ENCODE measurements around the gene KRT76.
"Not testable (repeated sequence)": the region's sequence is repeated elsewhere in the genome, so short reads cannot be mapped to it uniquely, and the experiment has no call there.

KRT76 gene

DNA sequence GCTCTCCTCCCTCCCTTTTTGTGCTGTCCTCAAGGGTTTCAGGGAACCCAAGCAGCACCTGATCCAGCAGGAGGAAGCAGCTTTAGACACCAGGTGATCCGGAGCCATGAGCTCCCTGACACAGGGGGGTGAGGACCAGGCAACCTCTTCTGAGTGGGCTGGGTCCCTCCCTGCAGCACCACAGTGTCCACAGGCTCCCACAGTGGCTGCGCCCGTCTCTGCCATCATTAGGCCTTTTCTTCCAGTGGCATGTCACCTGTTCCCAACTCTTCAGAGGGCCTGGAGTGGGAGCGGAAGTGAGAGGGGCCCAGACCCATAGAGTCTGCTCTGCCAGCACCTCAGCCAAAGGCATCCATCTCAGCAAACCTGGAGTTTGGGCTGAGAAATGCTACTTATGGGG, 421 bp upstream of the KRT76 start:
- no peak for DNase-seq

- DNase-seq, result no peak
Observed at GRCh38 chr12:52776435-52776834, 710 bp downstream of the KRT76 start.

DNA sequence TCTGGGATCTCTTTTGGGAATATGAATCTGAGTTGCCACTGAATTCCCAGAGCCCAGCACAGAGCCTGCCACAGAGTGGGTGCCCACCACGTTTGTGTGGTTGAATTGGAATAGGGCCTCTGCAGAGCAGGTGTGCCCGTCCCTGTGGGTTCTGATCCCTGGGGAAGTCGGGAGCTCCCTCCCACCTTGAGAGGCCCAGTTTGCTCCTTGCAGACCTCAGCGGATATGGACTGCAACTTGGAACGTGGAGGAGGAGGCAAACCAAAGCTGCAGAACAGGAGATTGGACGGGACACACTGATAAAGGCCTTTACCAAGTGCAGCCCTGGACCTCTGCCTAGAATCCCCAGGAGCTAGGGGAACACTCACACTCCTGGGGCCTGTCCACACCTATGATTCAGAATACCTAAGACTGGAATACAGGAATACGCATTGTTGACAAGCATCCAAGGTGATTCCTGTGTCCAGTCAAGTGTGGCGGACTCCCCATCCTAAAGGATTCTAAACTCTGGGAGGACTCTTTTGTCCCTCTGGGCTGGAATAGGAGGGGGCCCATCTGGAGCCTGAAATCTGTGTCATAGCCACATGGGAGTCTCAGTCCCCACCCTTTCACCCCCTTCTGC, 2.4 kb downstream of the KRT76 start:
- DNase-seq, result no peak

DNA sequence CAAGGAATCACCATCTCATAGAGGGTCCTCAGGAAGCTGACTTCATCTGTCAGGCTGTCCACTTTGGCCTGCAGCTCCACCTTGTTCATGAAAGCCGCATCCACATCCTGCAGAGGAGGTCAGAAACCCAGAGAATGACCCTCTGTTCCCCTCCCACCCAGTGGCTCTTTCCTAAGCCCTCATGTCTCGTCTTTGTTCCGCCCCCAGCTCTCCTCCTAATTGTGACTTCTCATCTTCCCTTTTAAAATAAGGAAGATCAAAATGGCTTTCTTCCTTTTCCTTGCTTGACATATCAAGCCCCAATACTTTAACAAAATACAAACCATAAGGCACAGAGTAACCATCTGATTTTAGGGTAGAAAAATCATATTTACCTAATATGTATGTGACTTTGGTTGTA, 4.4 kb downstream of the KRT76 start:
- DNase-seq, result no peak

- DNase-seq, result no peak
Observed at GRCh38 chr12:52772188-52772587, 5.0 kb downstream of the KRT76 start.

- no peak for DNase-seq
Observed at GRCh38 chr12:52771505-52771904, 5.6 kb downstream of the KRT76 start.

GRCh38 chr12:52771088-52771487, 6.1 kb downstream of the KRT76 start:
- DNase-seq, result no peak

DNA sequence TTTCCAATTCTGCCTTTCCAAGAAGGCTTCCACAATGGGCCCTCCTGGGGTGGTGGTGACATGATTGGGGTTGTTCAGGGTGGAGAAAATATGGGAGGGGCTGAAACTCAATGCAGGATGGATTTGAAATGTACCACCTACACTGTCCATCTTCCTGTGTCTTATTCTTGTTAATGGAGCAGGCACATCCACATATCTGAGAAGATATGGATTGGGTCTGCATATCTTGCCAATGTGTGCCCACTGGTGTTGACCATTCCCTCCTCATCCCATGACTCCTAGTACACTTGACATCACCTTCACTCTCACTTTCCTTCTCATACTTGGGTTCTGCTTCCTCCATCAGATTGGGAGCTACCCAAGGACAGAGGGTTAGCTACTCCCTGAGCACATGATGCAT, 7.2 kb downstream of the KRT76 start:
- no peak for DNase-seq

GRCh38 chr12:52769354-52769753, 7.8 kb downstream of the KRT76 start:
- DNase-seq, result no peak

DNA sequence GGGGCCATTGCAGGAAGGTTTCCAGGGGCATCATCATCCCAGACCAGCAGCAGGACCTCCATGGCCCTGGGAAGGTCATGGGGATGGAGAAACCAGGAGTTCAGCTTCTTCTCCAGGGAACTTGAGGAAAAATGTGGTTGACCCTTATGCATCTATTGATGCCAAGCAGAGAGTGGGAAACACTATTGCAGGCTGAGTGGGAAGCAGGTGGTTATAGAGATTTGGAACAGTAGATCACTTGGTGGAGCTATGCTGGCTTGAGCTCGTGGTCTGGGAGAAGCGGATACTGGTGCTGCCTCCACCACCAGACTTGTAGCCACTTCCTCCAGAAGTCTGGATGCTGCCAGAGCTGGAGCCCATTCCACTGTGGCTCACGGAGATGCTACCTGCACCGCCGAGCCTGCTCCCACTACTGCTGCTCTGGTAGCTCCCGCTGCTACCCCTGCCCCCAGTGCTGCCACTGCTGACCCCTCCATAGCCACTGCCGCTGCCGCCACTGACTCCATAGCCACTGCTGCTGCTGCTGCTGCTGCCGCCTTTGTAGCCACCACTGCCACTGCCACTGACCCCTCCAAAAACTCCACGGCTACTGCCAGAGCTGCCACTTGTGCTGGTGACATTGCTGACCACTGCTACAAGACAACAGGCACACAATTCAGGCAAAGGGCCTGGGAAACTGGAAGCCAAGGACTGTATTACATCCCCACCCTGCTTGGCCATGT, 8.5 kb downstream of the KRT76 start:
- no peak for DNase-seq

GRCh38 chr12:52767427-52767826, 9.7 kb downstream of the KRT76 start:
- DNase-seq, result no peak

GRCh38 chr12:52767020-52767379, 10.1 kb downstream of the KRT76 start:
- DNase-seq, result no peak

GRCh38 chr12:52766351-52767019, 10.7 kb downstream of the KRT76 start:
- no peak for DNase-seq

- DNase-seq, result no peak
Observed at GRCh38 chr12:52765702-52766101, 11.4 kb downstream of the KRT76 start.

DNA sequence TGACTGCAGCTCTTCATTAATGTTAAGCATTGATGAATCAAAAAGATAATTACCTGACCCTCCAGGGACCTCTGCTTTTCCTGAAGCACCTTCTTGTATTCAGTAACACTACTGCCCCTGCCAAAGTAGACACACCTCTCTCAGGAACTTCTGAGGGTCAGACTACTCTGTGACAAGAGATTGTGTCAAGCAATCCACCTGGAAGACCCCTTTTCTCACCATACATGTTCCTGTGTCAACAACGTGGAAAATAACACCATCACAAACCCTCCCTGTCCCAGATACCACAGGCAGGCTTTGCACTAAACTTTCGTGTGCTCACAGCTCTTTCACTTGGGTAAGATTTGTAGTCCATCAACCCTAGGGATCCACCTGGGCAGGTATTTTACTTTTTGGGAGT, 13.2 kb downstream of the KRT76 start:
- DNase-seq, result no peak

GRCh38 chr12:52763036-52763659, 14.0 kb downstream of the KRT76 start:
- no peak for DNase-seq

GRCh38 chr12:52761802-52762201, 15.3 kb downstream of the KRT76 start:
- no peak for DNase-seq

GRCh38 chr12:52761218-52761617, 15.9 kb downstream of the KRT76 start:
- not testable (repeated sequence) for DNase-seq

GRCh38 chr12:52760623-52761022, 16.5 kb downstream of the KRT76 start:
- DNase-seq, result no peak

GRCh38 chr12:52759695-52760094, 17.4 kb downstream of the KRT76 start:
- DNase-seq, result no peak

- DNase-seq, result no peak
Observed at GRCh38 chr12:52759218-52759617, 17.9 kb downstream of the KRT76 start.

- no peak for DNase-seq
Observed at GRCh38 chr12:52757449-52758176, 19.5 kb downstream of the KRT76 start.

DNA sequence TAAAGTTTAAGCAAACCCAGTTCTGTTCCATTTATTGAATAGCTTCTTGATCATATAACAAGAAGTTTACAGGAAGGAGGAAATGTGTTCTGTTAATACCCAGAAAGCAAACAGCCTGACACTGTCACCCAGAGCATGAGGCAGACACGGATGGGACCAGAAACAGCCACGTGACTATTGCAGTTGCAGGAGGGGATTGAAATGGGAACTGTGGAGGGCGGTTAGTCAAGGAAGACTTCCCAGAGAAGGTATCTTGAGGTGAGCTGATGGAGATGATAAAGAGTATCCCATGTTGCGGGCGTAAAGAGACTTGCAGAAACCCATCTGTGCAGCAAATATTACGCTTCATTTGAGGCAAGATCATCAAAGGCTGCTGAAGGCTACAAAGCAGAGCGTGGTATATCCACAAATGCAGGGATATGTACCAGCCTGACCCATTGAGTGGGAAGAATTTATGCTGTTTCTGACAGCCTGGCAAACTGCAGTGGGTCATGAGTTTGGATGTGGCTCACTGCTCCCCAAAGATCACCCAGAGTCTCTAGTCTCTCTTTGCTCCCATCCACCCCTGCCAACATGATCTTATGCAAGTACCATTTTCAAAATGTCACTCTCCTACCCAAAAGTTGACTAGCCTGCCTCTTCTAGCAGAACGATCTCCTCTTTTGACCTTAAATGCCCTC, 20.7 kb downstream of the KRT76 start:
- DNase-seq, result no peak

Measured in CD4-positive, alpha-beta T cell treated with Interleukin-4 for 4 hours (primary cell).